ENCODE measurements around the gene WFDC8.
A peak's percentile ranks its signal among the peaks of the same experiment; 100 is the strongest.

The WFDC8 gene

GRCh38 chr20:45547206-45547770 is 31.8 kb downstream of the WFDC8 start, which contains the start of gene EPPIN:
Gene EPPIN, minus strand, starts transcription at chr20:45547401. Its CDS starts 44 bp downstream, at chr20:45547357.
- DNase-seq (ENCODE audit: low spot score), result no peak

- DNase-seq (ENCODE audit: low spot score), result peak; percentile 15
These were observed 33.2 kb downstream of the WFDC8 start for GRCh38 chr20:45545754-45546453.

GRCh38 chr20:45545351-45545750 is 33.7 kb downstream of the WFDC8 start:
- no peak for DNase-seq (ENCODE audit: low spot score)

- DNase-seq (ENCODE audit: low spot score), result no peak
These were observed 39.7 kb downstream of the WFDC8 start, which contains the start of gene WFDC6 for GRCh38 chr20:45539382-45539781. Gene WFDC6, minus strand, starts transcription at chr20:45539482. Its CDS starts 75 bp downstream, at chr20:45539407.

- DNase-seq (ENCODE audit: low spot score), result no peak
These were observed 40.8 kb downstream of the WFDC8 start for GRCh38 chr20:45538209-45538799.

GRCh38 chr20:45527294-45527693 is 51.8 kb downstream of the WFDC8 start:
- no peak for DNase-seq (ENCODE audit: low spot score)

GRCh38 chr20:45523821-45524220 is 55.3 kb downstream of the WFDC8 start:
- no peak for DNase-seq (ENCODE audit: low spot score)

GRCh38 chr20:45518282-45518681 is 60.8 kb downstream of the WFDC8 start:
- DNase-seq (ENCODE audit: low spot score), result peak; percentile 4

- no peak for DNase-seq (ENCODE audit: low spot score)
These were observed 63.8 kb downstream of the WFDC8 start, which contains the start of gene SPINT3 for GRCh38 chr20:45515147-45515913. Gene SPINT3, minus strand, starts transcription at chr20:45515622. Its CDS starts 14 bp downstream, at chr20:45515608.

- DNase-seq (ENCODE audit: low spot score), result no peak
These were observed 68.7 kb downstream of the WFDC8 start for GRCh38 chr20:45510242-45510862.

GRCh38 chr20:45509091-45509490 is 70.0 kb downstream of the WFDC8 start:
- DNase-seq (ENCODE audit: low spot score), result no peak

- DNase-seq (ENCODE audit: low spot score), result no peak
These were observed 70.8 kb downstream of the WFDC8 start for GRCh38 chr20:45508068-45508886.

- DNase-seq (ENCODE audit: low spot score), result no peak
These were observed 71.9 kb downstream of the WFDC8 start for GRCh38 chr20:45507011-45507820.

- DNase-seq (ENCODE audit: low spot score), result no peak
These were observed 72.7 kb downstream of the WFDC8 start for GRCh38 chr20:45506398-45506797.

- DNase-seq (ENCODE audit: low spot score), result no peak
These were observed 75.7 kb downstream of the WFDC8 start for GRCh38 chr20:45503403-45503802.

GRCh38 chr20:45502561-45502960 is 76.5 kb downstream of the WFDC8 start:
- DNase-seq (ENCODE audit: low spot score), result no peak
